Ovary (tissue), 3 donors: ENCODE measurements around the gene GSG1L.

ENCODE experiments used
- CTCF ChIP-seq, 3 donors: fragments of 450-650 bp in 2 of 3; fragments of 200-600 bp in 1 of 3; IDR thresholded peaks; one replicate each; pipeline versions ENCODE4 v1.5.1 to v1.8.0; 2016 to 2022; ENCODE audit warnings: antibody characterized with exemption in 3 of 3, mild to moderate bottlenecking in 1 of 3
- EP300 ChIP-seq: sonication (generic); formaldehyde crosslinking; IDR thresholded peaks from one replicate; pipeline ENCODE4 v1.6.1; 2017; ENCODE audit warnings: antibody characterized with exemption
- POLR2A ChIP-seq: fragments of 450-650 bp; IDR thresholded peaks from one replicate; pipeline ENCODE4 v1.6.1; 2017; ENCODE audit warnings: antibody characterized with exemption, mild to moderate bottlenecking, moderate library complexity
- donor health status: DM: no; HTN: no; CAD: no.

GRCh38 chr16:27863377-27863776 is 200.1 kb downstream of the GSG1L start:
- no peak for TF ChIP-seq POLR2A
- no peak for TF ChIP-seq CTCF (IDR thresholded peaks at IDR 0.05)
- TF ChIP-seq EP300: no peak
